A549 treated with AZD9567 at 1 μM for 4 hours (cell line): ENCODE data around the gene NEK7. TPM values are rescaled to one million over a fixed set of nuclear protein-coding genes. Genes with fewer than 3 reads are reported as not detected.

ENCODE experiments used
- total RNA-seq: library from RNA; stranded (reverse); fragments of 200-300 nt; extraction: Qiagen RNA extraction; gene quantifications from 5 replicates; pipeline ENCODE4 v1.2.3, GENCODE V29; 2022; ENCODE audit not compliant: insufficient read depth

NEK7 gene
- total RNA-seq, result 11.8 to 19.3 TPM (median 16.9 TPM) in 5 replicates

GRCh38 chr1:198156745-198157240 lies at the start of gene NEK7:
Gene NEK7, plus strand, starts transcription at chr1:198156998. Its CDS starts 75,583 bp downstream, at chr1:198232581.

Other genes with a start within 250 kb of the NEK7 start
- 0.03 to 0.06 TPM (median 0.06 TPM) in 3 of 5 replicates, not detected in the others for gene LHX9, start 239.6 kb upstream of the NEK7 start, total RNA-seq